B cell (primary cell): ENCODE data around the gene SIK1.
"Not testable (repeated sequence)": the region's sequence is repeated elsewhere in the genome, so short reads cannot be mapped to it uniquely, and the experiment has no call there.

ENCODE experiments used
- EZH2 ChIP-seq: IDR thresholded peaks from 2 replicates; pipeline ENCODE4 v1.6.1; 2012; ENCODE audit warnings: borderline replicate concordance, low read depth, mild to moderate bottlenecking, moderate library complexity, low read length; ENCODE audit not compliant: insufficient read depth, poor library complexity, severe bottlenecking
- TF ChIP-seq, protein P1 (sequence below): fragments of 200-600 bp; IDR thresholded peaks from one replicate; pipeline ENCODE4 v1.8.0; 2022; ENCODE audit warnings: antibody characterized with exemption, mild to moderate bottlenecking

DNA sequence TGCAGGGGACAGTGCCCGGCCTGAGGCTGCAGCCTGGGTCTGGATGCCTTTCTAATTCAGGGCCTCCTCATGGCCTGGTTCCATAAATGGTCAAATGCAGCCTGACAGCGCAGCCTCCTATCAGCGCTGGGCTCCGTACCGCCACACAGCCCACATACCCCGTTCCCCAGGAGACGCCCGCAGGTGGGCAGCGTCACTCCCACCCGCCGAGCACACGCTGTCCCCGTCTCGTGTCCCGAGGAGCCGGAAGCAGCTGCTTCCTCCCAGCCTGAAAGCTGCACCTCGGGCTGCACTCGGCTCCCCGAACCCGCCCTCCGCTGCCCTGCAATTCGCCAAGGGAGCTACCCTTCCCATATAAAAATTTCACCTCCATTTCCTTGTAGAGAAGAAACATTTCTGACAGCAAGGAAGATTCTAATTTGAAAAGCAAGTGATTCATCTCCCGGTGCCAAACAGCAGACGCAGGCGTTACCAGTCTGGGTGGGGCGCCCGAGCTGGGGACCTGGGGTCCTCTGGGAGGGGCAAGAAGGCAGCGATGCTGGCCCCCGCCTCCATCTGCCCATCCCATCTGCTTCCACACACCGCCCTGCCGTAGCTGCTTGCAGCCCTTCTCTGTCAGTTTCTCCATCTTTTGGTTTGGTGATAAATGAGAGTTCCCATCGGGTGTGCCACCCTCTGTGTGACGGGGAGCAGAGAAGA, 29.8 kb upstream of the SIK1 start:
- TF ChIP-seq, protein P1, sequence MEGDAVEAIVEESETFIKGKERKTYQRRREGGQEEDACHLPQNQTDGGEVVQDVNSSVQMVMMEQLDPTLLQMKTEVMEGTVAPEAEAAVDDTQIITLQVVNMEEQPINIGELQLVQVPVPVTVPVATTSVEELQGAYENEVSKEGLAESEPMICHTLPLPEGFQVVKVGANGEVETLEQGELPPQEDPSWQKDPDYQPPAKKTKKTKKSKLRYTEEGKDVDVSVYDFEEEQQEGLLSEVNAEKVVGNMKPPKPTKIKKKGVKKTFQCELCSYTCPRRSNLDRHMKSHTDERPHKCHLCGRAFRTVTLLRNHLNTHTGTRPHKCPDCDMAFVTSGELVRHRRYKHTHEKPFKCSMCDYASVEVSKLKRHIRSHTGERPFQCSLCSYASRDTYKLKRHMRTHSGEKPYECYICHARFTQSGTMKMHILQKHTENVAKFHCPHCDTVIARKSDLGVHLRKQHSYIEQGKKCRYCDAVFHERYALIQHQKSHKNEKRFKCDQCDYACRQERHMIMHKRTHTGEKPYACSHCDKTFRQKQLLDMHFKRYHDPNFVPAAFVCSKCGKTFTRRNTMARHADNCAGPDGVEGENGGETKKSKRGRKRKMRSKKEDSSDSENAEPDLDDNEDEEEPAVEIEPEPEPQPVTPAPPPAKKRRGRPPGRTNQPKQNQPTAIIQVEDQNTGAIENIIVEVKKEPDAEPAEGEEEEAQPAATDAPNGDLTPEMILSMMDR: not testable (repeated sequence)
- not testable (repeated sequence) for TF ChIP-seq EZH2
